Right ventricle myocardium inferior (tissue), 1 donor: Measurements from ENCODE around the gene AKR1C8. TPM values are rescaled to one million over a fixed set of nuclear protein-coding genes. Genes with fewer than 3 reads are reported as not detected.
"Not testable (repeated sequence)": the region's sequence is repeated elsewhere in the genome, so short reads cannot be mapped to it uniquely, and the experiment has no call there.

ENCODE experiments used
- ATAC-seq: fragments of 200-7000 bp; cut with Tn5 transposase; one replicate; pipeline ENCODE4 v1.9.1; 2020; ENCODE audit warnings: mild to moderate bottlenecking, moderate library complexity
- DNase-seq: peaks from one replicate; pipeline ENCODE4 v3.0.0; 2021; ENCODE audit errors: missing footprints
- intact Hi-C: fragments of 100-400 bp; cut with DNase I; formaldehyde crosslinking; loops from one replicate; pipeline ENCODE4 v1.11.0; 2022
- total RNA-seq: library from RNA; stranded (reverse); fragmentation: NEBNext Ultra II Directional; extraction: Animal tissue kit (Norgen Biotek cat#: 25700); gene quantifications from one replicate; pipeline ENCODE4 v1.2.1, GENCODE V29; 2021
- donor health status: DM: no; HTN: yes; CAD: no; lungs with severe emphysema.

AKR1C8 gene
- total RNA-seq, 1 donor from 2014 or later, result not detected

DNA sequence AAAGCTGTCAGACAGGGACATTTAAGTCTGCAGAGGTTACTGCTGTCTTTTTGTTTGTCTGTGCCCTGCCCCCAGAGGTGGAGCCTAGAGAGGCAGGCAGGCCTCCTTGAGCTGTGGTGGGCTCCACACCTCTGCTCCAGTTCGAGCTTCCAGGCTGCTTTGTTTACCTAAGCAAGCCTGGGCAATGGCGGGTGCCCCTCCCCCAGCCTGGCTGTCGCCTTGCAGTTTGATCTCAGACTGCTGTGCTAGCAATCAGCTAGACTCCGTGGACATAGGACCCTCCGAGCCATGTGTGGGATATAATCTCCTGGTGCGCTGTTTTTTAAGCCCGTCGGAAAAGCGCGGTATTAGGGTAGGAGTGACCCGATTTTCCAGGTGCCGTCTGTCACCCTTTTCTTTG lies 4.4 kb downstream of the AKR1C8 start:
- DNase-seq, intact Hi-C loops, ATAC-seq: not testable (repeated sequence)

GRCh38 chr10:5175581-5175980 lies 9.4 kb downstream of the AKR1C8 start:
- DNase-seq, intact Hi-C loops, ATAC-seq: not testable (repeated sequence)

GRCh38 chr10:5168897-5169420 lies 16.0 kb downstream of the AKR1C8 start:
- DNase-seq, result no peak
- intact Hi-C loops, result no loop called here
- no peak for ATAC-seq

DNA sequence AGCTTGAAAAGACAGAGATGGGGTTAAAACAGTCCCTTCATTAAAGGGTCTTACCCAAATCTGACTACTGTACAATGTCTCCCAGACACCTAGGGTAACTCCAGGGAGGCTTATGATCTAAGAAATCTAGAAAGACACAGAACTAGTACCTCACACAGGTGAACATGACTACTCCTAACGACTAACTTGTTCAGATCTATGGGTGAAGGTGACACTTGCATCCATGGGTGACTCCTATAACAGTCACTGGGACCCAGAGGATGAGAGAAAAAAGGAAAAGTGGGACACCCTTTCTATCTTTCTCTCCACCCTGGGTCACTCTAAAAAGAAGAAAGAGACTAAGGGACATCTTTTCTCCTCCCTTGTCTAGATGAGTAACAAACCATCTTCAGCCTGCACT lies 19.2 kb downstream of the AKR1C8 start:
- DNase-seq (no peak), ATAC-seq (no peak)
- intact Hi-C loops, result no loop called here

DNA sequence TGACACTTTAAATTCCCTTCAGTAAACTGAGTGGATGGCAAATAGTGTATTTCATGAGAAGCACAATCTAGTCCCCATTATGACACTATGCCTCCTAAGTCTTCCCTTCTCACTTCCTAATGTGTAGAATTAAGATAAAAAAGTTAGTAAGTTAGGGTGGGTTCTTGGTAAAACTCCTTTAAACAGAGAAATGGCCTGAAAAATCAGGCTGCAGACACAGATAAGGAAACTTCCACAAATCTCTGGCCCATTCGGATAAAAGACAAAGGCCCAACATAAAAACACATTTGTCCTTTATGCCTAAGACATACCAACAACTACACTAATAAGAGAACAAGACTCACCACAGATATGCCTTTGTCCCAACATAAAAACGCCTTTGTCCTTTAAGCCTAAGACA lies 21.5 kb downstream of the AKR1C8 start:
- DNase-seq (no peak), ATAC-seq (no peak)
- intact Hi-C loops, result no loop called here

- ATAC-seq, result no peak
- intact Hi-C loops, result no loop called here
- no peak for DNase-seq
Measured at GRCh38 chr10:5159126-5159525, 25.8 kb downstream of the AKR1C8 start.

DNA sequence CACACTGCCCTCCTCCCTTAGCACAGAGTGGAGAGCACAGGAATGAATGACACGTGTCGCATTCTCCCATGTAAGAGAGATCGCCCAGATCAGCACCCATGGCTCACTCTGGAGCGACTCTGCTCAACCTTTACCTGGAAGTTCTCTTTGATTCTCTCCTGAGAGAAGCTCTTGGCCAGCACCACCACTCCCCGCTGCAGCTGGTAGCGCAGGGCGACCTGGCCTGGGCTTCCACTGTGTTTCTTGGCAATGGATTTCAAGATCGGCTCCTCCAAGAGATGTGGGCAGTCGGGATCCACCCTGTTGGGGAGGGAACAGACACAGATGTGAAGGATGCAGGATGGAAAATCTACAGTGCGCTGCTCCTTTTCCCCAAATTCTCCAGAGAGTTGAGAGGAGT lies 27.4 kb downstream of the AKR1C8 start:
- intact Hi-C loops, result no loop called here
- DNase-seq (no peak), ATAC-seq (no peak)

- no peak for DNase-seq
- ATAC-seq, result no peak
- intact Hi-C loops, result no loop called here
Measured at GRCh38 chr10:5155951-5156350, 29.0 kb downstream of the AKR1C8 start.

DNA sequence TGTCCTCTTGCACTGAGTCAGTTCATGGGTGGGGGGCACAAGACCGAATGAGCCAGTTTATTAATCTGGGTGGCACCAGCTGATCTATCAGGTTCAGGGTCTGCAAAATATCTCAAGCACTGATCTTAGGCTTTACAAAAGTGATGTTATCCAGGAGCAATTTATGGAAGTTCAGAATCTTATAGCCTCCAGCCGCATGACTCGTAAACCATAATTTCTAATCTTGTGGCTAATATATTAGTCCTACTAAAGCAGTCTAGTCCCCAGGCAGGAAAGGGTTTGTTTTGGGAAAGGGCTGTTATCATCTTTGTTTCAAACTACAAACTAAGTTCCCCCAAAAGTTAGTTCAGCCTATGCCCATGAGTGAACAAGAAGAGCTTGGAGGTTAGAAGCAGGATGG lies 33.9 kb downstream of the AKR1C8 start:
- ATAC-seq, result no peak
- no peak for DNase-seq
- intact Hi-C loops, result no loop called here

DNA sequence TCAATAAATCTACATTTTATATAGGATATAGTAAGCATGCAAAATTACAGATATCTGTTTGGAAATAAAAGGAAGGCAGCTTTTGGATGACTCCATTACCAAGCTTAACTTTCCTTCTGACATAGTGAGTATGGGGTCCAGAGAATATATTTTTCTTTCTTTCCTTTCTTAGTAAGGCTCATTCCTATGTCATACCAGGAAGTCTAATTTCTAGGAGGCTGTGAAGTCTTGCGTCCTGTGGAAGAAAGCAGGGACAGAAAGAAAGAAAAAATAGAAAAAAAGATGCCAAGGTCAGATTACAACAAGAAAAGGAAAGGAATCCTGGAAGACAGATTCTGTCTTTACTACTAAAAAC lies 36.3 kb downstream of the AKR1C8 start:
- DNase-seq, result no peak
- intact Hi-C loops, result no loop called here
- ATAC-seq, result no peak

- DNase-seq (no peak), ATAC-seq (no peak)
- intact Hi-C loops, result no loop called here
Measured at GRCh38 chr10:5147981-5148677, 36.8 kb downstream of the AKR1C8 start.

DNA sequence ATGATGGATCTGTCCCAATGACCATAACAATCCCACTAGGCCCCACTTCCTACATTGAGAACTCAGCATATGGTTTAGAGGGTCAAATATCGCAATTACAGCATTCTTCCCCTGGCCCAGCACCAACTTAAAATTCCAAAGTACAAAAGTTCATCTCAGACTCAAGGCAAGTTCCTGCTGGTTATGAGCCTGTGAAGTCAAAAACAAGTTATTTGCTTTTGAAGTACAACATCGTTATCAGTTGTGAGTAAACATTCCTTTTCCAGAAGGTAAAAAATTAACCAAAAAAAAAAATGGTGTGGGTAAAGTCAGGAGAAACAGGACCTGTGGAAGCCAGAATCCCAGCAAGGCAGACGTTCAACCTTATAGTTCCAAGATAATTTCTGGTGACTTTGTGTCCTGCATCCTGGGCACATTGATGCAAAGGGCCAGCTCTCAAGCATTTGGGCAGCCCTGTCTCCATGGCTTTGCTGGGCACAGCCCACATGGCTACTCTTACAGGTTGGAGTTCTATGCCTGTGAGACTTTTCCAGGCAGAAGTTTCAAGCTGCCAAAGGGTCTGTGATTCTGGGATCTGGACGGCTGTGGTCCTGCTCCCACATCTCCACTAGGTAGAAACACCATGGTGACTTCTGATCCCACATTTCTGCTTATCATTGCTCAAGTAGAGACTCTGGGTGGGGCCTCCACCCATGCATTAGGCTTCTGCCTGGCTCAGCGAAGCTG lies 37.5 kb downstream of the AKR1C8 start:
- intact Hi-C loops, result no loop called here
- DNase-seq, result no peak
- ATAC-seq, result no peak

DNA sequence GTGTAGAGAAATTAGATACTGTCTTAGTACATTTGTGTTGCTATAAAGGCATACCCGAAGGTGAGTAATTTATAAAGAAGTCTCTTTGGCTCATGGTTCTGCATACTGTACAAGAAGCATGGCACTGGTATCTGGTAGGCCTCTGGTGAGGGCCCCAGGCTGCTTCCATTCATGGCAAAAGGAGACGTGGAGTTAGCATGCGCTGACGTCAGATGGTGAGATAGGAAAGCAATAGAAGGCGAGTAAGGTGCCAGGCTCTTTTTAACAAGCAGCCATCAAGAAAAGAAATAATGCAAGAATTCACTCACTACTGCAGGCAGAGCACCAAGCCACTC lies 38.1 kb downstream of the AKR1C8 start:
- no peak for ATAC-seq
- intact Hi-C loops, result no loop called here
- DNase-seq, result no peak

- ATAC-seq, result no peak
- no peak for DNase-seq
- intact Hi-C loops, result no loop called here
Measured at GRCh38 chr10:5143137-5143536, 41.8 kb downstream of the AKR1C8 start.

DNA sequence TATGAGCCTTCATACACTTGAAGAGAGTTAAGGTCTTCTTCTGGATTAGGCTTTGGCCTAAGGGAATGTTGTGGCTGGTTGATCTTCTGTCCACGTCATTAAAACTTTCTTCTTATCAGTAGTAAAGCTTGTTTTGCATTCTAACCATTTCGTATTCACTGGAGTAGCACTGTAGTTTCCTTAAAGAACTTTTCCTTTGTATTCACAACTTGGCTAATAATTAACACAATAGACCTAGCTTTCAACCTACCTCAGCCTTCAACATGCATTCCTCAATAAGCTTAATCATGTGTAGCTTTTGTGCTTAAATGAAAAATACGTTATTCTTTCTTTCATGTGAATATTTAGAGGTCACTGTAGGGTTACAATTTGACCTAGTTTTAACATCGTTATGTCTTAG lies 42.8 kb downstream of the AKR1C8 start:
- no peak for DNase-seq
- intact Hi-C loops, result no loop called here
- ATAC-seq, result no peak

GRCh38 chr10:5137699-5138098 lies 47.3 kb downstream of the AKR1C8 start:
- ATAC-seq, DNase-seq, intact Hi-C loops: not testable (repeated sequence)

DNA sequence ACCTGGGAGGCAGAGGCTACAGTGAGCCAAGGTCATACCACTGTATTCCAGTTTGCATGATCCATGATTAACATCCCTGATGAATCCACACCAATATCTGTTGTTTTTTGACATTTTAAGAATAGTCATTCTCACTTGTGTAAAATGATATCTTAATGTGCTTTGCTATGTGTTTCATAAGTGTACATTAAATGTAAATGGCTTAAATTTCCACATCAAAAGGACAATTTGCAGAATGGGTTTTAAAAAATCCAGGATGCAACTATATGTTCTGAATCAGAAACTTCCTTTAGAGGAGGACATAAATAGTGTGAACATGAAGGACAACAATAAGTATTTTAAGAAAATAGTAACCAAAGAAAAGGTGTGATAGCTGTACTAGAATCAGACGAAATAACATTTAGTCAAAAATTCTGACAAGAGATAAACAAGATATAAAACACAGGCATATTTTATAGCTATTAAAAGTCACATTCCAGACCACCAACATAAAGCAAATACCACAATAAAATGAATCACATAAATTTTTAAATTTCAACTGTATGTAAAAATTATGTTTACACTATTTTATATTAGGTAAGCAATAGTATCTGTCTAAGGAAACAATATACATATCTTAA lies 48.4 kb downstream of the AKR1C8 start:
- ATAC-seq (no peak), DNase-seq (no peak)
- intact Hi-C loops, result no loop called here

- intact Hi-C loops, result no loop called here
- no peak for ATAC-seq
- no peak for DNase-seq
Measured at GRCh38 chr10:5135581-5135980, 49.4 kb downstream of the AKR1C8 start.

DNA sequence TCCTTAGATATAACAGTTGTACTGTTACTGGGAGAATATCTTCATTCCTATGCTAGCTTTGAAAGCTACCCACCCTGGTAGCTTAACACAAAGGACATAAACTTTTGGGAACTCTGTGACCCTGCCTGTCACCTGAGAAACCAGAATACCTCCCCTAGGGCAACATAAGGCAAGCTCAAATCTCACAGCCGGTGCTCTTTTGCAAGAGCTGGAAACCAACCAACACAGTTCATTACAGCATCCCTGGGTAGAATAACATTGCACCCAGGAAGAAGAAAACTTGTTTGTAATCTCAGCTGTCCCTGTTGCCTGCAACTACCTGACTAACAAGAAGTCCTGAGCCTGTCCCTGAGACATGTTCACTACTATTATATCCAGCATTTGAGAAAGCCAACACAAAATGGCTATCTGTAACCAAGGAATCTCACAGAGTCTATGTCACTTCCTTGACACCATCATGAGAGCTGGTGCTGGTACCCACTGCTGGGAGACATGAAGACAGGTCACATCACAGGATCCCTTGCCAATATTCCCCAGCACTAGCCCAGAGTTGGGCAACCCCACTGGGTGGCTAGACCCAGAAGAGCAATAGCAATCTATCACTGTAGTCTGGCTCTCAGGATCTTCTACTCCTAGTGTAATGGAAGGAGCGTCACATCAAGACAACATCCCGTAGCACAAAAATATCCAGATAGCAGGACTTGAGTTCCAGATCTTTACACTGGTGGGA lies 59.5 kb downstream of the AKR1C8 start:
- DNase-seq (no peak), ATAC-seq (no peak)
- intact Hi-C loops, result no loop called here
